Thyroid gland (tissue), 4 donors: ENCODE results near the gene ATP13A3.

Source experiments
- POLR2A ChIP-seq, 2 donors: fragments of 450-650 bp; IDR thresholded peaks; one replicate each; pipeline ENCODE4 v1.6.1; 2017; ENCODE audit warnings: antibody characterized with exemption in 2 of 2, mild to moderate bottlenecking in 2 of 2, moderate library complexity in 1 of 2
- TF ChIP-seq, protein P1 (sequence below), 6 experiments: fragments of 200-600 bp in 3 of 6; fragments of 450-650 bp in 3 of 6; sonication (generic) in 3 of 6; IDR thresholded peaks; one replicate each; pipeline ENCODE4 v1.5.1; 2016 to 2019; ENCODE audit warnings: antibody characterized with exemption in 6 of 6, mild to moderate bottlenecking in 2 of 6, inconsistent platforms in 1 of 6, moderate library complexity in 1 of 6

DNA sequence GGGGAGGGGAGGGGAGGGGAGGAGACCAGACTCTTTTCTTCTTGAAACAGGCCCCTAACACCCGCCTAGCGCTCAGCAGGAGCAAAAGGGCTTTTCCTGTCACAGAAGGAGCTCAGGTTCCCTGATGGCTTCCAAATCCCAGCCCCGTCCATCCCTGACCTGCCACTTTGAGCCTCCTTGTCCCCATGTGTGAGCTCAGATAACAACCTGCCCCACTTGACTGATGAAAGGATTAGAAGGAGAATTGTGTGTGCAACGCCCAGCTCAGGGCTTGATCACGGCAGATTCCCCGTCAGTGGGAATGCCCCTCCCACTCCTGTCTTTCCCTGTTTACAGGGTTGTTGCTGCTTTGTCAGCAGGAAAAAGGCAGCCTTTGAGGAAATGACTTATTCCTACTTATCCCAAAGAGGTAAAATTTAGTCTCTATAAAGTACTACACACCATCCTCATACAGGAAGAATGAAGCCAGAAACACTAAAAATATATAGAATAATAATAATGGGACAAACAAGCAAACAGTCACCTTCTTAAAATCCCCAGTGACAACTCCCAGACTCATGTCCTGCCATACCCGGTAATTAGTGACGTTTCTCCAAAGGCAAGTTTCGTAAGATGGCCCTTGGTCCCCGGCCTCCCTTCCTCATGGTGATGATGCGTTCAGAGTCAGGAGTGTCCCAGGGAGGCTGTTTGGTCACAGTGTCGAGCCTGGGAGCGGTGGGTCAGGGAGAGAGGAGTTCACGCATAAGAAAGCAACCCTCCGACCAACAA lies 111.1 kb downstream of the ATP13A3 start:
- TF ChIP-seq POLR2A (IDR thresholded peaks at IDR 0.05) = no peak
- TF ChIP-seq, protein P1, sequence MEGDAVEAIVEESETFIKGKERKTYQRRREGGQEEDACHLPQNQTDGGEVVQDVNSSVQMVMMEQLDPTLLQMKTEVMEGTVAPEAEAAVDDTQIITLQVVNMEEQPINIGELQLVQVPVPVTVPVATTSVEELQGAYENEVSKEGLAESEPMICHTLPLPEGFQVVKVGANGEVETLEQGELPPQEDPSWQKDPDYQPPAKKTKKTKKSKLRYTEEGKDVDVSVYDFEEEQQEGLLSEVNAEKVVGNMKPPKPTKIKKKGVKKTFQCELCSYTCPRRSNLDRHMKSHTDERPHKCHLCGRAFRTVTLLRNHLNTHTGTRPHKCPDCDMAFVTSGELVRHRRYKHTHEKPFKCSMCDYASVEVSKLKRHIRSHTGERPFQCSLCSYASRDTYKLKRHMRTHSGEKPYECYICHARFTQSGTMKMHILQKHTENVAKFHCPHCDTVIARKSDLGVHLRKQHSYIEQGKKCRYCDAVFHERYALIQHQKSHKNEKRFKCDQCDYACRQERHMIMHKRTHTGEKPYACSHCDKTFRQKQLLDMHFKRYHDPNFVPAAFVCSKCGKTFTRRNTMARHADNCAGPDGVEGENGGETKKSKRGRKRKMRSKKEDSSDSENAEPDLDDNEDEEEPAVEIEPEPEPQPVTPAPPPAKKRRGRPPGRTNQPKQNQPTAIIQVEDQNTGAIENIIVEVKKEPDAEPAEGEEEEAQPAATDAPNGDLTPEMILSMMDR (IDR thresholded peaks at IDR 0.05) = no peak
